Breast epithelium (tissue), 3 donors: ENCODE data around the gene CRIP3.

Experiments used
- POLR2A ChIP-seq: fragments of 450-650 bp; IDR thresholded peaks from one replicate; pipeline ENCODE4 v1.6.1; 2016; ENCODE audit warnings: antibody characterized with exemption, mild to moderate bottlenecking, moderate library complexity
- TF ChIP-seq, protein P1 (sequence below), 3 donors: fragments of 450-650 bp; IDR thresholded peaks; one replicate each; pipeline ENCODE4 v1.5.1; 2016 to 2017; ENCODE audit warnings: antibody characterized with exemption in 3 of 3, mild to moderate bottlenecking in 3 of 3, moderate library complexity in 3 of 3

DNA sequence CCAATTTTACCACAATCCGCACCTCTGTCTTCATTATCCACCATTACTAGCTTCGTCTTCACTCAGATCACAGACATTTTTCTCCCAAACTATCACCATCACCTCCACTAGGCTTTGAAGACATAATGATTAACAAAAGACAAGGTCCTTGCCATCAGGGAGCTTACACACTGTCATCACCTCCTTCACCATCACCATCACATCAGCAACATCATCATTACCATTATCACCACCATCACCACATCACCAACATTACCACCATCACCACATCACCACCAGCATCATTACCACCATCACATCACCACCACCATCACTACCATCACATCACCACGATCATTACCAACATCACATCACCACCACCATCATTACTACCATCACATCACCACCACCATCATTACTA lies 14.9 kb downstream of the CRIP3 start:
- TF ChIP-seq, protein P1, sequence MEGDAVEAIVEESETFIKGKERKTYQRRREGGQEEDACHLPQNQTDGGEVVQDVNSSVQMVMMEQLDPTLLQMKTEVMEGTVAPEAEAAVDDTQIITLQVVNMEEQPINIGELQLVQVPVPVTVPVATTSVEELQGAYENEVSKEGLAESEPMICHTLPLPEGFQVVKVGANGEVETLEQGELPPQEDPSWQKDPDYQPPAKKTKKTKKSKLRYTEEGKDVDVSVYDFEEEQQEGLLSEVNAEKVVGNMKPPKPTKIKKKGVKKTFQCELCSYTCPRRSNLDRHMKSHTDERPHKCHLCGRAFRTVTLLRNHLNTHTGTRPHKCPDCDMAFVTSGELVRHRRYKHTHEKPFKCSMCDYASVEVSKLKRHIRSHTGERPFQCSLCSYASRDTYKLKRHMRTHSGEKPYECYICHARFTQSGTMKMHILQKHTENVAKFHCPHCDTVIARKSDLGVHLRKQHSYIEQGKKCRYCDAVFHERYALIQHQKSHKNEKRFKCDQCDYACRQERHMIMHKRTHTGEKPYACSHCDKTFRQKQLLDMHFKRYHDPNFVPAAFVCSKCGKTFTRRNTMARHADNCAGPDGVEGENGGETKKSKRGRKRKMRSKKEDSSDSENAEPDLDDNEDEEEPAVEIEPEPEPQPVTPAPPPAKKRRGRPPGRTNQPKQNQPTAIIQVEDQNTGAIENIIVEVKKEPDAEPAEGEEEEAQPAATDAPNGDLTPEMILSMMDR (IDR thresholded peaks at IDR 0.05): no peak
- no peak for TF ChIP-seq POLR2A
